HCEC 1CT (cell line): ENCODE measurements around the gene NGEF.
"Not testable (repeated sequence)": the region's sequence is repeated elsewhere in the genome, so short reads cannot be mapped to it uniquely, and the experiment has no call there.

Experiments
- DNase-seq: peaks from one replicate; pipeline ENCODE4 v3.0.0-alpha.2; 2017

The NGEF gene

DNA sequence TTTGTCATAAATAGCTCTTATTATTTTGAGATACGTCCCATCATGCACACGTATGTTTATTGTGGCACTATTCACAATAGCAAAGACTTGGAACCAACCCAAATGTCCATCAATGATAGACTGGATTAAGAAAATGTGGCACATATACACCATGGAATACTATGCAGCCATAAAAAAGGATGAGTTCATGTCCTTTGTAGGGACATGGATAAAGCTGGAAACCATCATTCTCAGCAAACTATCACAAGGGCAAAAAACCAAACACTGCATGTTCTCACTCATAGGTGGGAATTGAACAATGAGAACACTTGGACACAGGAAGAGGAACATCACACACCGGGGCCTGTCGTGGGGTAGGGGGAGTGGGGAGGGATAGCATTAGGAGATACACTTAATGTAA lies 6.6 kb upstream of the NGEF start:
- DNase-seq = not testable (repeated sequence)

DNA sequence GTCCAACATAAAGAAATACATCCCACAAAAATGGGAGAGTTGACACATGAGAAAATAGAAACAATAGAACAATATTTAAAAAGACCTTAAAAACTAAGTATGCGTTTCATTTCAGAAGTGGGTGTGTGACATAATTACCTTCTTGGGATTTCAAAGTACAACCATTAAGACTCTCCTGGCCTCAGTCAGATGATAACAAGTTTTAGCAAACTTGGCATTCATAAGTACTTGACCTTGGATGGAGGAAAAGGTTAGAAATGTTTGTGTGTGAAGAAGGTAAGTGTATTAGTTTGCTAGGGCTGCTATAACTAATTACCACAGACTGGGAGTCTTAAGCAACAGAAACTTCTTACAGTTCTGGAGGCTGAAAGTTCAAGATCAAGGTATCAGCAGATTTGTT lies 4.9 kb upstream of the NGEF start:
- no peak for DNase-seq

DNA sequence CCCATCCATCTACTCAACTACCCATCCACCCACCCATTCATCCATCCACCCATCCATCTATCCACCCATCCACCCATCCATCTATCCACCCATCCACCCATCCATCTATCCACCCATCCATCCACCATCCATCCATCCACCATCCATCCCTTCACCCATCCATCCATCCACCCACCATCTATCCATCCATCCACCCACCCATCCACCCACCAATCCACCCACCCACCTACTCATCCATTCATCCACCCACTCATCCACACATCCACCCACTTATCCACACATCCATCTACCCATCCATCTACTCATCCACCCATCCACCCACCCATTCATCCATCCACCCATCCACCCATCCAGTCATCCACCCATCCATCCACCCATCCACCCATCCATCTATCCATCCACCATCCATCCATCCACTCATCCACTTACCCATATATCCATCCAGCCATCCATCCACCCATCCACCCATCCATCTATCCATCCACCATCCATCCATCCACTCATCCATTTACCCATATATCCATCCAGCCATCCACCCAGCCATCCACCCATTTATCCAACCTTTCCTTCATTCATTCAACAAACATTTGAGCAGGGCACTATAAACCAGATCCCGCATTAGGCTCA lies 2.1 kb upstream of the NGEF start:
- DNase-seq = no peak

DNA sequence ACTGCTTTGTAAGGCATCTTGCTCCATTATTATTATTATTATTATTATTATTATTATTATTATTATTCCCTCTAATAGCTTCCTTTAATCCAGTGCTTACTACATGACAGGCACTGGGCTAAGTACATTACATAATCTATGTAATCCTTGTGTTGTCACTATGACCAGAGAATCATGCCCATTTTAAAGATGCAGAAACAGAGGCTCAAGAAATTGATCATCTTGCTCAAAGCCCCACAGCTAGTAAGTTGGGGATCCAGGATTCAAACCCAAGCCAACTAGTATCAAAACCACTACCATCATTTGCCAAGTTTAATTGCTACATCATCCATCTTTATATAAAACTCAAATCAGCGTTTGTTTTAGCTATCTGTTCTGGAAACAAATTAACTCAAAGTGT lies 594 bp upstream of the NGEF start:
- DNase-seq = no peak

DNA sequence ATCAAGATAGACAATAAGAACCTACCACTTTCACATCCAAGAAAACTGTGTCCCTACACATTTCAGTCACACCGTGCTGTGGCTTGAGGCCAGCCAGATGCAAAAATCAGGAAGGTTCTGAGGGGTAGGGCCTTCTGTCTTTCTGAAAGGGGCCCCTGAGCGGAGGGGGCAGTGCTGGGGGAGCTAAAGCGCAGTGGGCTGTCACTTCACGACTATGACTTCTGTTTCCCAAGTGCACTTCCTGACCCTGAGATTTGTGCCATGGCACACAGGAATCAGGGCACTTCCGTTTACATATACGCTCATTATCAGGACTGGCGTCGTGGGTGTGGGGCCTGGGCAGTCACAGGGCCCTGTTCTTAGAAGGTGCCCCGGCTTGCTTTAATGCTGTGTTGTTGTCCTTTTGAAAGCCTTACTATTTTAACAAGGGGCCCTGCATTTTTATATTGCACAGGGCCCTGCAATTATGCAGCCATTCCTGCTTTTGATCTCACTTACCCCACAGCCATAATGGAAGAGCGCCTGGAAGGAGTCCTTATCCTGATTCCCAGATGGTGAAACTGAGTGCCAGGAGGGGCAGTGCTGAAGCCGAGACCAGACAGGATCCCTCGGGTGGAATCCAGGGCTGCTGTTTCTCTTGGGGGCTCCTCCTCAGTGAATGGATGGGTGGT lies 620 bp downstream of the NGEF start:
- DNase-seq = no peak

DNA sequence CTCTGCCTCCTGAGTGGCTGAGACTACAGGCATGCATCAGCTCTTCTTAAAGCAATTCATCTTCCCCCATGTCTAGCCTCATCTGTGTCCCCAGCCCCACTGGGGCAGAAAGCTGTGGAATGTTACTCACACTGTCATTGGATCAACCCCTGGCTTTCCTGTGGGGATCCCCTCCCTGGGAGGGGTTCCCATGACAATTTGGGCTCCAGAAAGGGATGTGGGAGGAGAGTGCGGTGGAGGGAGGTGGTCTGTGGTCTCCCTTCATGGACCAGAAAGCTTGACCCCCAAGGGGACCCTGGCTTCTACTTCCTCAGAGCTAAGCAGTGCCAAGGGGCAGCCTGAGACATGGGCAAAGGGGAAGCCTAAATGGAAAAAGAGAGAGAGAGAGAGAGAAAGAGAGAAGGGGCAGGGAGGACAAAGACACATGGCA lies 1.3 kb downstream of the NGEF start:
- DNase-seq = no peak

DNA sequence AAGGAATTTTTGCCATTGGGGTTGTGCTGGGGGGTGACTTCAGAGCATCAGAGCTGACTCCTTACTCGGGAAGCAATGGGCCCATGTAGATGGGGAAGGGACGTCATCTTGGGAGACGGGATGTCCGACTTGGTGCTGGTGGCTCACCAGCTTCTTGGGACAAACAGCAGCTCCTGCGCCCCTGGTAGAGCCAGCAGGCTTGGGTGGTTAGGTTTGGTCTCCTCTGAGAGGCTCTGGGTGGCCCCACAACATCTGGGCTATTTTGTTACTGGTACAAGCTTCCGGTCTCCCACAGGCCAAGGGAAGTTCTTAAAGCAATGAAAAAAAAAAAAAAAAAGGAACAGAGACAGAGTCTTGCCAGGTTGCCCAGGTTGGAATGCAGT lies 1.8 kb downstream of the NGEF start:
- DNase-seq = no peak

DNA sequence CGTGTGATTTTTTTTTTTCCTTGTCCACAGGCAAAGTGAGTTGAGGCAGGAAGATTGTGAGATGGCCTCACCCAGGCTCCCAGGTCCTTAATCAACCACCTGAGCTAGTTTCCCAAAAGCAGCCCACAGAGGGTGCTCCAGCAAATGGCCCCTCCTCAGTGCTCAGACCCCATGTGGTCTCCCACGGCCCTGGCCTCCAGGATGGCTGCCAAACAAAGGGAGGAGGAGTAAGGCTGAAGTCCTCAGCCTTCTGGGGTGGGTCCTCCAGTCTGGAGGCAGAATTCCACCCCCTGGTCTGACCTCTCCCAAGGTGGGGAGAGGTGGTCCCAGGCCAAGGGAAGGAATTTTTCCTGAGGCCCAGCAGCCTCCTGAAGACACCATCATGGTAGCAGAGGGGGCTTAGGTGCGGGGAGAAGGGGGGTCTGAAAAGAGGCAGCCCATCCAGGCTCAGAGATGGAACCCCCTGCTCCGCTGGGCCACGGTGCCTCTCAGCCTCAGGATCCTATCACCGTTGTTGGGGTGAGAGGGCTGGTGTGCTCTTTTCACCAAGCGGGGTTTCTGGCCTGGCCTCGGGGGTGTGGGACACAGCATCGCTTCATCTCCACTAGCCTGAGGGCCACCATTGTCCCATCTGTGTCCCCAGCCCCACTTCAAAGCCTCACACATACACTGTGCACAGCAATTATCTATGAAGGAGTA lies 2.3 kb downstream of the NGEF start:
- DNase-seq = no peak

DNA sequence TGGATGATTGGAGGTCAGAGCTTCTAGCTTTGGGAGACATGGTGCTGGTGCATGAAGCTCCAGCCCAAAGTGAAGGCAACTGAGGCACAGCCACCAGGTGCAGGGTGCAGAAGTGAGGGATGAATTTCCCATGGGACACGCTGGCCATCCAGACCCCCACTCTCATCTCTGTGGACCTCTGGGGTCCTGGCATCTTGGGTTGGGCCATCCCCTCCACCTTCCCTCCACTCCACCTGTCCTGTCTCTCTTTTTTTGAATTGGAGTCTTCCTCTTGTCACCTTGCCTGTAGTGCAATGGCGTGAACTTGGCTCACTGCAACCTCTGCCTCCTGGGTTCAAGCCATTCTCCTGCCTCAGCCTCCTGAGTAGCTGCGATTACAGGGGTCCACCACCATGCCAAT lies 3.4 kb downstream of the NGEF start:
- DNase-seq = no peak

DNA sequence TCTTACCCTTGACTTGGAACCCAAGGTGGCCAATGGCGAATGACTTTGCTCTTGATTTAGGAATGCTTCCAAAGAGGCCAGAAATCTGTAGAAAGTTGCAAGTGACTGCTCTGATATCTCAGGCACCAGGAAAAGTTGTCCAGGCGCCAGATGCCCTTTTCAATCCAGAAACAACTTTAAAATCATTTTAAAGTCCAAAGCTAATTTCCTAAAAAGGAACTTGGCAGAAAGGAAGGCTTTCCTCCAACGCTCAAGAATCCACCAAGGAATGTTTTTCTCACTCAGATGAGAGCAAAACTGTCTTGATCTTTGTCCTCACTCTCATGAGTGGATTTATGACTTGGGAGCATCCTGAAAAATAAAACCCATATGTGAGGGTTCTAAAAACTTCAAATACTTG lies 5.3 kb downstream of the NGEF start:
- no peak for DNase-seq

DNA sequence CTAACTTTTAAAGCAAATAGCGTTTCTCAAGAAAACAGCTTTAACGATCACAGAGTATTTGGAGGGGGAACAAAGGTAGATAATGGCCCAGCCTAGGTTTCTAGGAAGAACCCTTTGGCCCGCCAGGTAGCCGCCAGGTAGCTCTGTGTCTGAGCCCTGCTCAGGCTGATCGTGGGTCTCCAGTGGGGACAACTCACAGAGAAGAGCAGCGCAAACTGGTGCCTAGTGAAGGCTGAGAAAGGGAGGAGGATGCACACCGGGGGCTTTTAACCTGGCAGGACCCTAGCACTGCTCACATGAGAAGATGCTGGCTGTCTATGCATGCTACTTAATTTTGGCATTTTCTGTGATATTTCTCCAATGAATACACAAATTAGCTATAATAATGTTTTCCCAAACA lies 5.8 kb downstream of the NGEF start:
- DNase-seq = no peak

DNA sequence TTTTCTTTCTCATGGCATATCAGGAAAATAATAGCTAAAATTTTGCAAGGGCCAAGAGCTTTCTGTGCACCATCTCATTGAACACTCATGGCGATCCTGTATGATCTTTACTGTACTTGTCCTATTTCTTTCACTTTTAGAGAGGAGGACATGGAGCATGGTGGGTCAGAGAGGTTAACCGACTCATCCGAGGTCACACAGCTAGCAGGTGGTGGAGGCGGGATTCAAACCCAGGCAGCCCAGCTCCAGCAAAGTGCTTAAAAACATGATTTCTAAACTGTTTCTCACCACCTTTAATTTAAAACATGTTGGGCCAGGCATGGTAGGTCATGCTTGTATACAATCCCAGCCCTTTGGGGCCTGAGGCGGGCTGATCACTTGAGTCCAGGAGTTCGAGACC lies 6.4 kb downstream of the NGEF start:
- DNase-seq = no peak

DNA sequence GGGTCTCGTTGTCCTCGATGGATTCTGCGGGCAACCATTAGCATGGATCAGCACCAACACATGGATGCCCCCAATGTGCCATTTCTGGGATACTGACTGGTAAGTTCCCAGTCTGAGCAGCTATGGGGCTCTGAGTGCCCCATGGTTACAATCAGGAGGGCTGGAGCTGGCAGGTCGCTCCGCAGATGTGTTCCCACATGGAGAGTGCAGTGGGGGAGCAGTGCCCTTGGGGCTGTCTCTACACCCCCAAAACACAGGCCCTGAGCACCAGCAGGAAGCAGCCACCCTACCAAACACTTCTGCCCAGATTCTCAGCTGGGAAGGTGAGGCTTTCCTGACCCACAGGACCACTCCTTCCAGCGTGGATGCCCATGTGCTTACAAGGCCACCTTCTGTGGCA lies 8.0 kb downstream of the NGEF start:
- DNase-seq = no peak

DNA sequence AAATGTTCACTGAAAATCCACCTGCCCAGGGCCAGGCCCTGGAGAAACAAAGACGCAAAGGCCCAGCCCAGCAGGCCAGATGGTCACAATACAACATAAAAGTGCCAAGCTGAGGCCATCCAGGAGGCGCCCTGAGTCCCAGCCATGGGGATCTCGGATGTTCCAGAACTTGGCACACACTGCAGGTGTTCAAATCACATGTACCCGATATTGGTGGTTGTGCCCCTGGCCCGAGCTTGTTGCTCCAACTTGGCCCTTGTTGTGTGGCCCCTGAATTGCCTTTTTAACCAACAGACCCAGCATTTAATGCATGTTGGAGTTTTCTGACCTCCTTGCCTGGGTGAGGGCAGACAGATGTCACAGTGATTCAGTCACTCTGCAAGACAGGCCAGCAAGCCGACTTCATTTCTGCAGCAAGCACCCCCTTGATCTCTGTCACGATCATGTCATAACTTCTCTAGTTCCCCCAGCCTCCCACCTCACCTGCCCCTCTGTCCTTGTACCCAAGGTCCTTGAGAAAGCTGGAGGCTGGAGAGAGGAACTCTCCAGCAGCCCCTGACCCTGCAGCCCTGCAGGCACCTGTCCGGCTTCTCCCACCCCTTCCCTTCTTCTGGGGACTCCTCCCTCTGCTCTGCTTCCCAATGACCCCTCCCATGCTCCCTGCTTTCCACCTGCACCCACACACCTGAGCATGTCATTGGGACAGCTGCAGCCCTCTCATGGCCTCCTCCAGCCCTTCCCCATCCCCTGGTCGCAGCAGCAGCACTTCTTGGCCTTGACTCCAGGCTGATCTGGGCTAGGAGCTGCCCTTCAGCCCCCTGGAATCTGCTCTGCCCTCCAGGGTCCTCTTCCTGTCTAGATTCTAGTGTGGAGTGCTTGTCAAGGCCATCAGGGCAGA lies 9.1 kb downstream of the NGEF start:
- no peak for DNase-seq

DNA sequence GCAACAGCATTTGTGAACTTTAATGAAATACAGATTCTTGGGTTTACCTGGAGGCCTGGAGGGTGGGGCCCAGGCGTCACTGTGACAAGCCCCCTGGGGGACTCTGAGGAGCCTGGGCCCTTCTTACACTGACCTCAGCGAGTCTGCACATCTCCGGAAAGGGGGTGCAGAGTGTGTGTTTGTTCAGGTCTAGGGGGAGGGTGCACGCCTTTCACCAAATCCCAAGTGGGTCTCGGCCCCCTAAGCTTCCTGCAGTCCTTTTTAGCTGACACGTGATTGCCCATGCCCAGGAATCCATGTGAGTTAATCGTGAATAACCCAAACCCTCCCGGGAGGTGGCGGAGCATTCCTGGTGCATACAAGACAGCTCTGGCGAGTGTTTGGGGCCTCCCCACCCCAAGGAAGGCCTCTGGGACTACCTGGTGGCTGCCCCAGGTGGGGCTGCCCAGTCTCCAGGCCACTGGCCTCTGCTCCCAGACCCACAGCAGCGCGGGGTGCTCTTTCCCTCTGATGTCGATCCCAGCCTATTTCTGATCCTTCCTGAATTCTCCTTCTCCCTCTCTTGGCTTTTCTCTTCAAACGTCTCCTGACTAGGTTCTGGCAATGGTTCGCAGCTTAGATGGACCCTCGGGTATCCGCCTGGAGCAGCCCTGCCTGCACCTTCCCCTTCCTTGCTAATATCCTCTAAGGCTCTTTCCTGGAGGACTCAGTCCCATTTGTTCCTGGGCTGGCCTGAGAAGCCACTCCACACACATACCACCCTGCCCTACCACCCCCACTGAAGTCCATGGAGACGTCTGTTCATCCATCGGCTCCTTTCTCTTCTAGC lies 10.0 kb downstream of the NGEF start:
- DNase-seq = no peak

DNA sequence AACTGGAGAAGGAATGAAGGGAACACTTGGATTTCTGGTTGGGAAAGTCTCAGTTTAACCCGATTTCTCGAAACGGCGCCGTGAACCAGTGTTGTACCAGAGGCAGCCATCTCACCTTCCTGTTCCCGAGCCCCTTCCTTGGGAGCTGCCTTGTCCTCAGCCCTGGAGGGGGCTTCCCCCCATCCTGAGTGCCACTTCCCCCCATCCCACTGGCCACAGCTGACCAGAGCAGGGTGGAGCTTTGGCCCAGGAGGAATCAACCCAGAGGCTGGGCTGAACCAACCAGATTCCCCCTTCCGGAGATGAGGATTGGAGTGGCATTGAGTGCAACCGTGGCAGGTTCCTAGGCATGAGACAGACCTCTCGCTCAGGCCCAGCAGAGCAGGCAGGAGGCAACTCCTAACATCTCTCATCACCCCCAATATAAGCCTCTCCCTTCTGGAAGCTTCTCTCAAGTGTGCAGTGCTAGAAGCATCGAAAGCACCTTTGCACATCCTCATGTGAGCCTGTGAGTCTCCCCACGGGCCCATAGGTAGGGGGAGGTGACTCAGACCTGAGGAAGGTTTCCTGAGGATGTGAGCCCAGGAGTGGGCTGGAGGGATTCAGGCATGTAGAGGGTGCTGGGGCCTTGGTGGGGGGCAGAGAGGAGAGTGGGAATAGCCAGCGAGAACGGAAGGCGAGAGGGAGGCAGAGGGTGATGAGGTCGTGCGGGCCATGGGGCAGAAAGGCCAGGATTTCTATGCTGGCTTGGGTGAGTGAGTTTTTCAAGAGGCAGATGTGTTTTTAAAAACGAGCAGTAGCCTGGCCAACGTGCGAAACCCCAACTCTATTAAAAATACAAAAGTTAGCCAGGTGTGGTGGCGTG lies 11.9 kb downstream of the NGEF start:
- DNase-seq = no peak

DNA sequence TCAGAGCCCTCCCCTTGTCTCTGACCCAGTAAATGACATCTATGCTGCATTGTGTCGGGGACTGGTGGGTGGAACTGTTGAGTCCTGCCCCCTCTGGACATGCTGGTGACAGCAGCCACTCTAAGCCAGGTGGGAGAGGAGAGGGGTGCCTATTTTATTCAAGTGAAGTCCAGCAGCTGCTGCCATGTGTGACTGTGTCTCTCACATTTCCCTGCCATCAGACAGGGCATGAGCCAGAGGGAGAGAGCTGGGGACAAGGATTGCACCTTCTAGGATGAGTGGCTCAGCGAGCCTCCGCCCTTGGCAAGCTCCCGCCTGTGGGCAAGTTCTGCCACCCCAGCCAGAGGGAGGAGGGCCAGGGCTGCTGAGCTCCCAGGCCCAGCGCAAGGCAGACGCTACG lies 13.7 kb downstream of the NGEF start:
- no peak for DNase-seq

DNA sequence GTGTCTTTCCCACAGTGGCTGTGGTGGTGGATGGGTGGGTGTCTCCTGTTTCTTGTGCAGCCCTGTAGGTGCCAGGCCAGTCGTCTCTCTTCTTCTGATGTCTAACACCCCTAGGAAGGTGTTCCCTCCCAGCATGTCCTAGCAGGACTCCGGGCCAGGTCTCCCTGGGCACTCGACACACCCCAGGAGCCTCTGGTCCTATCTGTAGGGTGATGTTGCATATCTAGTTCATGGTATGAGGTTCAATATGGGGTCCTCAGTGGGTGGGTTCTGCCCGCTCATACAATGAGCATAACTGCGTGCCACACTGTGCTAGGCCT lies 14.4 kb downstream of the NGEF start:
- DNase-seq = no peak

DNA sequence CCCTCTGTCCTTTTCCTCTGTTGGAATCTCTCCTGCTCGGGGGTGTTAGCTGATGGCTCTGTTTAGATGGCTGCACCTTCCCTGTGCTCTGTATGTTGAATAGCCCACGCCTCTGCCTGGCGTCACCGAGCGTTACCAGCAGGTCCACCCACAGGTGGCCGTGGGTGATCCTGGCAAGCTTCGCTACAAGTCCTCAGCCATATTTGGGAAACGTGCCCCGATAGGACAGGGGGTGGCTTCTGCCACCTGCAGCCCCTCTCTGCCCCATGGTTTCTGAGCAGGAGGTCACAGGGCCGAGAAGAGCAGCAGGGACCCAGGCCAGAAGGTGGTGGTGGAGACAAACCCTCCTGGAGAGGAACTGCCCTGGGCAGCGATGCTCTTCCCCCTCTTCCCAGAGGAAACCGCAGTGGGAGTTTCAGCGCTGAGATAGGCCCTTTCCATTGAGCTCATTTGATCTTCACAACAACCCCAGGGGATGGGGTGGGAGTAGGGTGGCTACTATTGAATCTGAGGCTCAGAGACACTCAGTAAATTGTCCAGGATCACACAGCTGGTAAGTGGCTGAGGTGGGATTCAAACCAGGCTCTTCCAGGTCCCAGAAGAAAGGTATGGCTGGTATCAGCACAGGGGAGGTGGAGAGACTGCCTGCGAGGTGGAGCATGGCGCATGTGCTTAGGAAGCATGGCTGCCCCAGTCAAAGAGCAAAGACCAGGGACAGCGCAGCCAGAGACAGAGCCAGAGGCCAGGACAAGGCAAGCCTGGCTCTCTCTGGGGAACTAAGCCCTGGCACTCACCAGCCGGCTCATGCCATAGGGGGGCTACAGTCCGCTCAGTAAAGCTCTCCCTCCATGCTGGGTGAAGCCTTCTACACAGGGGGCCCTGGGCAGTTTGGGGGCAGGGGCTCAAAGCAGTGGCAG lies 15.0 kb downstream of the NGEF start:
- no peak for DNase-seq

DNA sequence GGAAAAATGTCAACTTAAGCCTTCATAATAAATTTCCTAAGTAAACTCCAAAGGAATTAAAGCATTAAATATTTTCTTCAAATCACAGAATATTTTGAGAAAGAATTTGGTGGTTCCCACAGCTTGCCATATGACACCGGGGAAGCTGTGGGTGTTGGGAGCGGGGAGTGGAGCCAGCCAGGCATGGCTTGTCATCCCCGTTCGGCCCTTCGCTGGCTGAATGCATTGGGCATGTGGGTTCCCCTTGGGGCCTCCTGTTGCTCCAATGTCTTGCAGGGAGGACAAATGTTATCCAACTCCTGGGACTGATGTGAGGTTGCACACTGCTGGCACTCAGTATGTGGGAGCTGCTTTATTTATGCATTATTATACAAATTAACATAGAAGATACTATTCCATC lies 18.6 kb downstream of the NGEF start:
- no peak for DNase-seq
